ENCODE data around the gene KLF6.

DNA sequence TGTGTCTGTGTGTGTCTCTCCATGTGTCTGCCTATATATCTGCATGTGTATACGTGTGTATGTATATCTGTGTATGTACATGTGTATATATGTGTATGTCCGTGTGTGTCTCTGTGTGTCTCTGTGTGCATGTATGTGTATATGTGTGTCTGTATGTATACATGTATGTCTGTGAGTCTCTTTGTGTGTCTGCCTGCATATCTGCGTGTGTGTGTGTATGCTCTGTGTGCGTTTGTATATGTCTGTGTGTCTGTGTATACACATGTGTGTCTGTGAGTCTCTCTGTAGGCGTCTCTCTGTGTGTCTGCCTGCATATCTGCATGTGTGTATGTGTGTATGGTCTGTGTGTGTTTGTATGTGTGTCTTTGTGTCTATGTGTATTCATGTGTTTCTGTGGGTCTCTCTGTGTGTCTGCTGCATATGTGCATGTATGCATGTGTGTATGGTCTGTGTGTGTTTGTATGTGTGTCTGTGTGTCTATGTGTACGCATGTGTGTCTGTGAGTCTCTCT, 23.7 kb upstream of the KLF6 start:
- TF ChIP-seq, protein P1, sequence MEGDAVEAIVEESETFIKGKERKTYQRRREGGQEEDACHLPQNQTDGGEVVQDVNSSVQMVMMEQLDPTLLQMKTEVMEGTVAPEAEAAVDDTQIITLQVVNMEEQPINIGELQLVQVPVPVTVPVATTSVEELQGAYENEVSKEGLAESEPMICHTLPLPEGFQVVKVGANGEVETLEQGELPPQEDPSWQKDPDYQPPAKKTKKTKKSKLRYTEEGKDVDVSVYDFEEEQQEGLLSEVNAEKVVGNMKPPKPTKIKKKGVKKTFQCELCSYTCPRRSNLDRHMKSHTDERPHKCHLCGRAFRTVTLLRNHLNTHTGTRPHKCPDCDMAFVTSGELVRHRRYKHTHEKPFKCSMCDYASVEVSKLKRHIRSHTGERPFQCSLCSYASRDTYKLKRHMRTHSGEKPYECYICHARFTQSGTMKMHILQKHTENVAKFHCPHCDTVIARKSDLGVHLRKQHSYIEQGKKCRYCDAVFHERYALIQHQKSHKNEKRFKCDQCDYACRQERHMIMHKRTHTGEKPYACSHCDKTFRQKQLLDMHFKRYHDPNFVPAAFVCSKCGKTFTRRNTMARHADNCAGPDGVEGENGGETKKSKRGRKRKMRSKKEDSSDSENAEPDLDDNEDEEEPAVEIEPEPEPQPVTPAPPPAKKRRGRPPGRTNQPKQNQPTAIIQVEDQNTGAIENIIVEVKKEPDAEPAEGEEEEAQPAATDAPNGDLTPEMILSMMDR (IDR thresholded peaks at IDR 0.05 in 4 of 5, conservative IDR thresholded peaks at IDR 0.05 in 1 of 5) = no peak
- no peak for TF ChIP-seq POLR2A (IDR thresholded peaks at IDR 0.05)

Data from gastrocnemius medialis (tissue), 4 donors.